ES-I3 (cell line): ENCODE results near the gene NECAB3.
"Not testable (repeated sequence)": the region's sequence is repeated elsewhere in the genome, so short reads cannot be mapped to it uniquely, and the experiment has no call there.

ENCODE experiments used
- H3K36me3 ChIP-seq: 2 replicates; pipeline ENCODE4 v1.6.1; 2013; ENCODE audit warnings: mild to moderate bottlenecking, low read length, control low read depth, moderate library complexity; ENCODE audit not compliant: insufficient read depth
- H3K4me1 ChIP-seq: 2 replicates; pipeline ENCODE4 v1.6.1; 2013; ENCODE audit warnings: mild to moderate bottlenecking, control low read depth, low read length; ENCODE audit not compliant: insufficient read depth
- H3K9ac ChIP-seq: 2 replicates; pipeline ENCODE4 v1.6.1; 2013; ENCODE audit warnings: low read depth, mild to moderate bottlenecking, low read length, moderate library complexity
- H3K9me3 ChIP-seq: 2 replicates; pipeline ENCODE4 v1.6.1; 2013; ENCODE audit warnings: mild to moderate bottlenecking, low read length, moderate library complexity; ENCODE audit not compliant: control insufficient read depth, insufficient read depth

The NECAB3 gene

DNA sequence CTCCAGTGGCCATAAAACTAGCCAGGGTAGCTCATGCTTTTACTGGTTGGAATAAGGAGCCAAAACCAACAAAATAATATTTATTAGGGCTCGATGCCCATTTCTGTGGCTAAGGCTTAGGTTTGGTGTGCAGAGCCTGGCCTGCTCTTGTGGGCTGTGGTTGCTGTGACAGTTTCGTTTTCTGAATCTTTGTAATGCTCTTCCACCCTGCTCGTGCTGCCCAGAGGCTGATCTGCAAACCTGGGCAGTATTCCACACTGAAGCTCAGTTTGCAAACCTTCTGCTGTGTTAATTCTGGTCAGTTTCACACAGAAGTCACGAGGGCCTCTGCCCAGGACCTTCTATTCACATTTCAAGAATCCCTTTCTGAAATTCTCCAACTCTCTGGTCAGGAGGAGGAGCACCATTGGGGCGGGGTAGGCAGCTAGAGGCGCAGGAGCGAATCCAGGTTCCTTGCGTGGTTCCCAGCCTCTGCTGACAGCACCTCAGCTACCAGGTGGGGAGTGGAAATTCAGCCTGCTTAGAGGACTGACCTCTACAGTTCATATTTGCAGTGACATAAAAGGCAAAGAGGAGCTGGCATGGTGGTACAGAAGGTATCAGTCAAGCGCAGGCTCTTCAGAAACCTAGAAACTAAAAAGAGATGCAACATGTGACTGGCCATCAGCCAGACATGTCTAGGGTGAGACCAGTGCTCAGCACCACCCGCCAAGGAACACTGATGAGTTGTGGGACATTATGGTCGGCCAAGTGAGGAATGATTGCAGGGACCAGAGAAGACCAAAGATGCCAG lies 26.4 kb downstream of the NECAB3 start:
- Histone ChIP-seq H3K9ac (no peak overlapping the region), H3K4me1 (peaks cover 4% of the 10 kb centered on the region; the same call in 1 of the 2 replicates), H3K36me3 (no peaks in the 10 kb centered on the region), H3K9me3 (no peaks in the 10 kb centered on the region)

DNA sequence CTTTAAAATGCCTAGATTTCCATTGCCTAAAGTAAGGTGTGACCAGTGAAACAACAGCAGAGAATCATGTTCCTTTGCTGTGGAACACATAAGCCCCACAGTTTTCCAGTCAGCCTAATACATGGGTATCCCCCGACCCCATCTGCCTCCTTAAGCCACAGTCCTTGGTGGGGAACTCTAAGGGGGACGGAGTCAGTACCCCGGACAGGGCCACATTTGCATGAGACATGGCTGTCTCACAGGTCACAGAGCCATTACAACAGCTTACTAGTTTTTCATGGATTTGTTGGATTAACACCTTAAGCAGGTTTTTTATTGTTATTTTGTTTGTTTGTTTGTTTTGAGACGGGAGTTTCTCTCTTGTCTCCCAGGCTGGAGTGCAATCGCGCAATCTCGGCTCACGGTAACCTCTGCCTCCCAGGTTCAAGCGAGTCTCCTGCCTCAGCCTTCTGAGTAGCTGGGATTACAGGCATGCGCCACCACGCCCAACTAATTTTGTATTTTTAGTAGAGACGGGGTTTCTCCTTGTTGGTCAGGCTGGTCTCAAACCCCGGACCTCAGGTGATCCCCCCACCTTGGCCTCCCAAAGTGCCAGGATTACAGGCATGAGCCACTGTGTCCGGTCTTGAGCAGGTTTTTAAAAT lies 27.1 kb downstream of the NECAB3 start:
- not testable (repeated sequence) for H3K9me3 ChIP-seq, H3K9ac ChIP-seq, H3K4me1 ChIP-seq, H3K36me3 ChIP-seq

DNA sequence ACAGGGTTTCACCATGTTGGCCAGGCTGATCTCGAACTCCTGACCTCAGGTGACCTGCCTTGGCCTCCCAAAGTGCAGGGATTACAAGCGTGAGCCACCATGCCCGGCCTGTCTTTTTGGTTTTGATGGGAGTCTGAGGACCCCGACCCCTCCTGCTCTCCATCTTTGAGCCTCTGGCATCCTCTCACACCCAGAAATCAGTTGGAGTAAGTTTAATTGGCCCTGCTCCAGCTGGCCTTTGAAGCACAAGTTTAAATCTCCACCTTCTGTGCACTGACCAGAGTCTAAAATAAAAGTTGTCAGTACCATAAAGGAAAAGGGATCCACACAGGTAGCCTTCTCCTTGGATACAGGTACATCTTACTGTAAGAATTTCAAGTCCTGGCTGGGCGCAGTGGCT lies 28.0 kb downstream of the NECAB3 start:
- Histone ChIP-seq H3K9ac (no peak overlapping the region), H3K36me3 (no peaks in the 10 kb centered on the region), H3K9me3 (no peaks in the 10 kb centered on the region), H3K4me1 (peaks cover 4% of the 10 kb centered on the region; the same call in 1 of the 2 replicates)

DNA sequence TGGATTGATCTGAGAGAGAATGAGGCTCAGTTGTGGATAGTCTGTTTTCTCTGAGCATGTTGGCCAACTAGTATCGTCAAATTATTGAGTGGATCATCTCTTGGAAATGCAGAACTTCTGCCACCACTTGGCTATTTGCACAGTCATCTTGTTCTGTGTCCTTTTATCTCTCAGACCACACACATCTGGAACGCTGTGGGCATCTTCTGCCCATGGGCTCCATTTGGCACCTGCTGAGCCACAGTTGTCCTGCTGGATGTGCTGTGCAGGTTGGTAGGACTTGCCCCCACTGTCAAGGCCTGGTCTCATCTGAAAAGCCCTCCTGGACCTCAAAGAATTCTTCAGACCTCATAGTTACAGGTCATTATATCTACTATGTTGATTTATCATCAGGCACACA lies 28.8 kb downstream of the NECAB3 start:
- Histone ChIP-seq H3K9ac (no peak overlapping the region), H3K36me3 (no peaks in the 10 kb centered on the region), H3K4me1 (peaks cover 4% of the 10 kb centered on the region; the same call in 1 of the 2 replicates)

DNA sequence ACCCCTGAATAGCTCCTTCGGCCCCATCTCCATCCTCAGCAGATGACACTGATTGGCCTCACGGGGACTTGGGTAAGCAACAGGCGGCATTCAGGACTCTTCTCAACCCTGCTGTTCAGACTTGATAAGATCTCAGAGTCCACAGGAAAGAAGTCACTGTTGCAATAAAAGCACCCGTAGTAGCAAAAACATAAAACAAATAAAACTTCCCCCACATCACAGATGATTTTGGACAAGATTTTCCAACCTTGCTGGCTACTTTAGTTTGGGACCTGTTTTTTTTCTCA lies 29.2 kb downstream of the NECAB3 start:
- no peaks in the 10 kb centered on the region for H3K9me3 ChIP-seq
- peaks cover 4% of the 10 kb centered on the region; the same call in 1 of the 2 replicates for H3K4me1 ChIP-seq
- no peaks in the 10 kb centered on the region; the same call in 1 of the 2 replicates for H3K36me3 ChIP-seq
- H3K9ac ChIP-seq: no peak overlapping the region

More for the DNA sequence above, 28.8 kb downstream of the NECAB3 start:
- no peaks in the 10 kb centered on the region for H3K9me3 ChIP-seq

DNA sequence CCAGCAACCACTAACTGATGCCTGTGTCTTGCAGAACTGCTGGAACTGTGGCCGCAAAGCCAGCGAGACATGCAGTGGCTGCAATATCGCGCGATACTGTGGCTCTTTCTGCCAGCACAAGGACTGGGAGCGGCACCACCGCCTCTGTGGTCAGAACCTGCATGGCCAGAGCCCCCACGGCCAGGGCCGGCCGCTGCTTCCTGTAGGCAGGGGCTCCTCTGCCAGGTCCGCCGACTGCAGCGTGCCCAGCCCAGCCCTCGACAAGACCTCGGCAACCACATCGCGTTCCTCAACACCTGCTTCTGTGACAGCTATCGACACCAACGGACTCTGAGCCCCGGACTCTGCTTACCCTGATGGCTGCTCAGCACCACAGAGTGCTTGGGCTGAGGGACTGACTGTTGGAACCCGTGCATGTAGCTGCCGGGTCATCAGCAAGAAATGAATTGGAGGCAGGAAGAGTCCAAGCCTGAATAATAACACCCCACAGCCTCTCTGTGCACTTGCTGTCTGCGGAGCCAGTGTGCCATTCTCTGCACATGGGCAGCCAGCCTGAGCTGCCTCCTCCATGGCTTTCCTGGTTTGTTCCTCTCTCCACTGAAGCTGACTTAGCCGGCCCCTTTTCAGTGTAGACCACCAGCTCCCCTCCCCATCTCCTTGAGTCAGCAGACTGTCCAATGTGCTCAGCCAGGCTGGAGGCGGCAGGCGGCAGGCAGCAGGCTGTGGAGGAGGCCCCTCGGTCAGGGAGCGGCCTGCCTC lies 29.7 kb downstream of the NECAB3 start:
- no peaks in the 10 kb centered on the region for H3K9me3 ChIP-seq
- H3K9ac ChIP-seq: no peak overlapping the region
- peaks cover 4% of the 10 kb centered on the region; the same call in 1 of the 2 replicates for H3K4me1 ChIP-seq
- H3K36me3 ChIP-seq: peaks cover 3% of the 10 kb centered on the region; the same call in 1 of the 2 replicates

DNA sequence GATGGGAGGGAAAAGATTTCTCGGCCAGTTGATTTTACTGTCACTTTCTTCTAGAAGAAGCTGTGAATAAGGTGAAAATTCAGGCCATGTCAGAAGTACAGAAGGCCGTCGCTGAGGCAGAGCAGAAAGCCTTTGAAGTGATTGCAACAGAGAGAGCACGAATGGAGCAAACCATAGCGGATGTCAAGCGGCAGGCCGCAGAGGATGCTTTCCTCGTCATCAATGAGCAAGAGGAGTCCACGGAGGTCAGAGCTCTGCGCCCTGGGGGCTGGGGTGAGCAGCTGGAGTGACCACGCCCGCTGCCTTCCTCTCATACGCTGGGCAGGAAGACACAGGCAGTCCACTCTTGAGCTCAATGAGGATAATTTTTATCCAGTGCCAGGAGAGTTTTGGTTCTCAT lies 33.9 kb downstream of the NECAB3 start:
- Histone ChIP-seq H3K9ac (no peak overlapping the region), H3K9me3 (no peaks in the 10 kb centered on the region), H3K4me1 (no peaks in the 10 kb centered on the region), H3K36me3 (peaks cover 6% of the 10 kb centered on the region)

DNA sequence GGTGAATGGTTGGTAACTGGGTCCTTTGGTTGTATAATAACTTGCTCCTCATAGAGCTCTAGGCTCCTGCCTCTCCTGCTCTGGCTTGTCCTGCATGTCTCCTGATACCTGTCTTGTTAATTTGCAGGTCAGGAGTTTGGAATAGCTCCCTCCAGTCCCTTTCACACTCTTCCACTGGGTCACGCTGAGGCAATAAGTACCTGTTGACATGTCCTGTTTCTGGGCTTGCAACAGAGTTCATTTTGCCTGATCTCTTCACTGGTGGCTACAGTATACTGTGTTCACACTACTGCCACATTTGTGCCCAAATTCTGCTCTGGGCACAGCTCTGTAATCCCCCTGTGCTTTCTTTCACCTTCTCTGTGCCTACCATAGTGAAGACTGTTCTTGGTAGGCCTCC lies 37.5 kb downstream of the NECAB3 start:
- H3K9me3 ChIP-seq: no peaks in the 10 kb centered on the region
- no peaks in the 10 kb centered on the region for H3K4me1 ChIP-seq
- H3K36me3 ChIP-seq: peaks cover 10% of the 10 kb centered on the region
- no peak overlapping the region for H3K9ac ChIP-seq

DNA sequence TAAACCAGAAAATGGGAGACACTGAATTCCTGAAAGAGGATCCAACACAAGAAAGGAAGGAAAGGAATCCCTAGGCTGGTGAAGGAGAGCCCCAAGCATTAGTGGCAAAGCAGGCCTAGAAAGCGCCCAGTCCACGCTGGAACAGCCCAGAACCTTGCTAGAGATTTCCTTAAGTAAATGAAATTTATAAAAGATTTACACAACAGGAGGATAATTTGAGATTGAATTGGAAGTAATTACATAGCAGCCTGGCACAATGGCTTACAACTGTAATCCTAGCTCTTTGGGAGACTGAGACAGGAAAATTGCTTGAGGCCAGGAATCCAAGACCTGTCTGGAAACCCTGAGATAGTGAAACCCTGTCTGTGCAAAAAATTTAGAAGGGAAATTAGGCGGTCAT lies 38.9 kb downstream of the NECAB3 start:
- H3K36me3 ChIP-seq: peaks cover 10% of the 10 kb centered on the region

DNA sequence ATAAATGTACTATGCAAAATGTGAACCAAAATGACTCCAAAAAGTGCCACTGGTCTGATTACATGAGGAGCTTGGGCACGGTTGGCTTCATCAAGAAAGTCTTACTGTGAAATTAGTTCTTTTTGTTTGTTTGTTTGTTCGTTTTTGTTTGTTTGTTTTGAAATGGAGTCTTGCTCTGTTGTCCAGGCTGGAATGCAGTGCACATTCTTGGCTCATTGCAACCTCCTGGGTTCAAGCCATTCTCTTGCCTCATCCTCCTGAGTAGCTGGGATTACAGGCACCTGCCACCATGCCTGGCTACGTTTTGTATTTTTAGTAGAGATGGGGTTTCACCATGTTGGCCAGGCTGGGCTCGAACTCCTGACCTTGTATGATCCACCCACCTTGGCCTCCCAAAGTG lies 42.3 kb downstream of the NECAB3 start:
- H3K9me3 ChIP-seq, H3K9ac ChIP-seq, H3K36me3 ChIP-seq, H3K4me1 ChIP-seq: not testable (repeated sequence)

More for the DNA sequence above, 38.9 kb downstream of the NECAB3 start:
- no peaks in the 10 kb centered on the region for H3K4me1 ChIP-seq
- H3K9me3 ChIP-seq: no peaks in the 10 kb centered on the region
- no peak overlapping the region for H3K9ac ChIP-seq

DNA sequence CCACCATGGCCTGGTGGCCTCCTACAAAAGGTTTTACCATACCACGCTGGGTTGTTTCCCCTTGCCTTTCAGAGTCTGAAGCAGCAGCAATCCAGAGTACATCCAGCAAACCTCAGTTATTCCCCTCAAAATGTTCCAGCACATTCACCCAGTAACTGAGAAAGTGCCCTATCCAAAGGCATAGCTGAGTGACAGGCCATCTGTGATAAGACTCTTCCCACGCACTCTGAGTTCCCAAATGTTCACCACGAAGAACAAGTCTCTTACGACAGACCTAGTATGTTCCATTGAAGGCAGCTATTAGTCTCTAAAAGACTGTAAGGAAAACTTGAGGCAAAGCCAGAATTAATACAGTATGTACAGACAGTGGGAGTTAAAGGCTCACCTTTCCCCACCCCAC lies 43.7 kb downstream of the NECAB3 start:
- Histone ChIP-seq H3K4me1 (no peaks in the 10 kb centered on the region), H3K9me3 (no peaks in the 10 kb centered on the region), H3K36me3 (peaks cover 11% of the 10 kb centered on the region; the same call in 1 of the 2 replicates), H3K9ac (no peak overlapping the region)

DNA sequence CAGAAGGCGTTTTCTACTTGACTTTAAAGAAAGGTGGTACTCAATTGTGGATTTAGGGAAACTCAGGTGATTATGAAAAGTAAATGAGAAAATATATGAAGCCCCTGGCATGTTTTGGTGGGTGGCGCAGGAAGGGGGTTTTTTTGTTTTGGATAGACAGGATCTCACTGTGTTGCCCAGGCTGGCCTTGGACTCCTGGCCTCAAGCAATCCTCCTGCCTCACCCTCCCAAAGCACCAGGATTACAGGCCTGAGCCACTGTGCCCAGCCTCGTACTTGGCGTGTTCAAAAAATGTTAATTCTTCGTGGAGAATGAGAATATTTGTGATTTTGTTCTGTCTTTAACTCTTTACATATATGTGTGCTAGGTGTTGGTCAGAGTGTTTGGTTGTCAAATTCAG lies 44.2 kb downstream of the NECAB3 start:
- Histone ChIP-seq H3K4me1 (no peaks in the 10 kb centered on the region), H3K9me3 (no peaks in the 10 kb centered on the region), H3K9ac (no peak overlapping the region), H3K36me3 (peaks cover 6% of the 10 kb centered on the region; the same call in 1 of the 2 replicates)

DNA sequence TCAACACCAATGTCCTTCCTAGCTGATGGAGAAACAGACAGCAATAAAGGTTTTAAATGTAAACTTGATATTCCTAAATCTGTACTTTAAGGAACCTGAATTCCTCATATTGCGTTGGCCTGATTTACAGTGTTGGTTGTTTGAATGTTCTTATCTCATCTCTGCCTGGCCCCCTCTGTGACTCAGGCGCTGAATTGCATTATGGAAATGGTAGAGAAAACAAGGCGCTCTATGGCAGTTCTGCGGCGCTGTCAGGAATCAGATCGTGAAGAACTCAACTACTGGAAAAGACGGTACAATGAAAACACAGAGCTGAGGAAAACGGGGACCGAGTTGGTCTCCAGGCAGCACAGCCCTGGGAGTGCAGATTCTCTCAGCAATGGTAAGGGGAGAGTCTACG lies 44.7 kb downstream of the NECAB3 start:
- H3K9me3 ChIP-seq: no peaks in the 10 kb centered on the region
- H3K36me3 ChIP-seq: peaks cover 6% of the 10 kb centered on the region; the same call in 1 of the 2 replicates
- no peaks in the 10 kb centered on the region for H3K4me1 ChIP-seq
- no peak overlapping the region for H3K9ac ChIP-seq

DNA sequence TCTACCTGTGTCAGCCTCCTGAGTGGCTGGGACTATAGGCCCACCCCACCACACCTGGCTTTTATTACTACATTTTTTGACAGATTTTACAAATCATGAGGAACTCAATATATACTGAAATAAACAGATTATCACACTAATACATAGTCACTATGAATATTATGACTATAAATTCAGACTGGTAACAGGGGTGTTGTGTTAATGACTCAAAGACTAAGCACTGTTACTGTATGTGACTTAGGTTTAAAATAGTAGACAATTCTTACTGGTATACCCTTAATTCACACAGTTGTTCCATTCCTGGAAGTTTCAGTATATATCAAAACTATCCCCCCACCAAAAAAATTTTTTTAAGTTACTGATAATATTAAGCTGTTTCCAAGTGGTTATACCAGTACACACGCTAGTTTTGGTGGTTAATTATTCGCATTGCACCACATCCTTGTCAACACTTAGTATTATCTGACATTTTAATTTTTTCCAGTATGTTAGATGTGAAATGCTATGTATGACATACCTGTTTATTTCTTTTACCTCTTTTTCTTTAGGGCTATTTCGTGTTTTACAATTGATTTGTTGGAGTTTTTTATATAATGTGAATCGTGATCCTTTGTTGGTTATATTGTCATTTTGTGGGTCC lies 46.5 kb downstream of the NECAB3 start:
- no peaks in the 10 kb centered on the region for H3K4me1 ChIP-seq
- no peak overlapping the region for H3K9ac ChIP-seq
- H3K36me3 ChIP-seq: peaks cover 6% of the 10 kb centered on the region; the same call in 1 of the 2 replicates
- no peaks in the 10 kb centered on the region for H3K9me3 ChIP-seq
